Small intestine (tissue), 16 donors: Measurements from ENCODE around the gene RPS27A. TPM values are rescaled to one million over a fixed set of nuclear protein-coding genes. Genes with fewer than 3 reads are reported as not detected.
A peak's percentile ranks its signal among the peaks of the same experiment; 100 is the strongest.
"Not testable (repeated sequence)": the region's sequence is repeated elsewhere in the genome, so short reads cannot be mapped to it uniquely, and the experiment has no call there.

Experiments used
- DNase-seq, 2 donors: peaks; one replicate each; pipeline versions ENCODE4 v3.0.0 to v3.0.0-alpha.2; 2013
- FAIRE-seq: peaks from 2 replicates; lab custom pipeline; 2012; peaks lifted over from hg19 to GRCh38; lab: Jason Lieb, UNC
- H3K27ac ChIP-seq, 3 donors: one replicate each; pipeline ENCODE4 v1.5.1; 2013; ENCODE audit warnings: low read length in 2 of 3, mild to moderate bottlenecking in 2 of 3, control low read depth in 1 of 3, inconsistent platforms in 1 of 3, low read depth in 1 of 3, moderate library complexity in 1 of 3
- H3K27me3 ChIP-seq, 3 donors: one replicate each; pipeline ENCODE4 v1.6.1; 2013; ENCODE audit warnings: low read length in 3 of 3, inconsistent platforms in 1 of 3; ENCODE audit not compliant: control insufficient read depth in 3 of 3, insufficient read depth in 3 of 3
- H3K36me3 ChIP-seq, 3 donors: one replicate each; pipeline ENCODE4 v1.6.1; 2013; ENCODE audit warnings: low read length in 3 of 3, inconsistent platforms in 1 of 3, low read depth in 1 of 3, mild to moderate bottlenecking in 1 of 3, moderate library complexity in 1 of 3; ENCODE audit not compliant: control insufficient read depth in 3 of 3, insufficient read depth in 2 of 3
- H3K4me1 ChIP-seq, 3 donors: one replicate each; pipeline ENCODE4 v1.6.1; 2013; ENCODE audit warnings: low read length in 2 of 3, inconsistent platforms in 1 of 3, low read depth in 1 of 3, mild to moderate bottlenecking in 1 of 3, moderate library complexity in 1 of 3; ENCODE audit not compliant: control insufficient read depth in 3 of 3, insufficient read depth in 2 of 3
- H3K4me3 ChIP-seq, 3 donors: one replicate each; pipeline ENCODE4 v1.5.1; 2013; ENCODE audit warnings: low read length in 3 of 3, control low read depth in 1 of 3, inconsistent platforms in 1 of 3, low read depth in 1 of 3, mild to moderate bottlenecking in 1 of 3, moderate library complexity in 1 of 3
- H3K9me3 ChIP-seq, 2 donors: one replicate each; pipeline ENCODE4 v1.6.1; 2013; ENCODE audit warnings: low read depth in 1 of 2, low read length in 1 of 2; ENCODE audit not compliant: control insufficient read depth in 2 of 2, insufficient read depth in 1 of 2
- WGBS, 3 donors: extraction: QIAGEN DNeasy Blood & Tissue Kit; methylation state at CpG; one replicate each; pipeline ENCODE4 v1.1.7; 2013; 5-methylcytosine and 5-hydroxymethylcytosine counted together
- long read RNA-seq, 10 donors: transcript quantifications; one replicate each; lab custom pipeline, GENCODE V29; 2026
- polyA plus RNA-seq, 4 donors: library from polyadenylated mRNA; stranded (reverse) in 3 of 4; unstranded in 1 of 4; fragments of 200-250 nt in 3 of 4; fragments of 120-200 nt in 1 of 4; gene quantifications; one replicate each; pipeline versions ENCODE4 v1.2.1 to v1.2.3, GENCODE V29; 2013
- donor health status: healthy with polysubstance abuse.
- donor health status: control.
- donor health status: control.
- donor health status: Bipolar disorder and iron deficiency.
- donor health status: healthy.

Gene RPS27A
- polyA plus RNA-seq = 1,000 to 10,000 TPM; 1,274 to 3,019 (median 2,371) TPM
- long read RNA-seq, donor 1 = 0 reads
- long read RNA-seq, donor 2, transcript RPS27A-203 (5 exons, 796 nt) = minor isoform, 147 of 1,475 reads
- long read RNA-seq, donor 2, transcript RPS27A-201 (6 exons, 1,071 nt) = major isoform, 938 of 1,475 reads
- long read RNA-seq, donor 2, transcript RPS27A-208 (5 exons, 580 nt) = minor isoform, 7 of 1,475 reads
- long read RNA-seq, donor 2, partial matches to known transcripts = 113 of 1,475 reads
- long read RNA-seq, donor 2, other reads (novel, unspliced or antisense) = 266 of 1,475 reads
- long read RNA-seq, donor 3, transcript RPS27A-208 (5 exons, 580 nt) = minor isoform, 21 of 2,482 reads
- long read RNA-seq, donor 3, transcript RPS27A-201 (6 exons, 1,071 nt) = major isoform, 1,278 of 2,482 reads
- long read RNA-seq, donor 3, transcript RPS27A-203 (5 exons, 796 nt) = minor isoform, 287 of 2,482 reads
- long read RNA-seq, donor 3, partial matches to known transcripts = 365 of 2,482 reads
- long read RNA-seq, donor 3, other reads (novel, unspliced or antisense) = 528 of 2,482 reads
- long read RNA-seq, donor 4, transcript RPS27A-201 (6 exons, 1,071 nt) = major isoform, 53 of 96 reads
- long read RNA-seq, donor 4, transcript RPS27A-203 (5 exons, 796 nt) = minor isoform, 12 of 96 reads
- long read RNA-seq, donor 4, partial matches to known transcripts = 11 of 96 reads
- long read RNA-seq, donor 4, other reads (novel, unspliced or antisense) = 19 of 96 reads
- long read RNA-seq, donor 5, transcript RPS27A-201 (6 exons, 1,071 nt) = major isoform, 426 of 760 reads
- long read RNA-seq, donor 5, transcript RPS27A-203 (5 exons, 796 nt) = minor isoform, 80 of 760 reads
- long read RNA-seq, donor 5, partial matches to known transcripts = 129 of 760 reads
- long read RNA-seq, donor 5, other reads (novel, unspliced or antisense) = 123 of 760 reads
- long read RNA-seq, donor 6, transcript RPS27A-208 (5 exons, 580 nt) = minor isoform, 16 of 2,194 reads
- long read RNA-seq, donor 6, transcript RPS27A-201 (6 exons, 1,071 nt) = major isoform, 1,395 of 2,194 reads
- long read RNA-seq, donor 6, transcript RPS27A-203 (5 exons, 796 nt) = minor isoform, 203 of 2,194 reads
- long read RNA-seq, donor 6, partial matches to known transcripts = 168 of 2,194 reads
- long read RNA-seq, donor 6, other reads (novel, unspliced or antisense) = 407 of 2,194 reads
- long read RNA-seq, donor 7 = 0 reads
- long read RNA-seq, donor 8, transcript RPS27A-203 (5 exons, 796 nt) = minor isoform, 28 of 313 reads
- long read RNA-seq, donor 8, transcript RPS27A-201 (6 exons, 1,071 nt) = major isoform, 209 of 313 reads
- long read RNA-seq, donor 8, partial matches to known transcripts = 13 of 313 reads
- long read RNA-seq, donor 8, other reads (novel, unspliced or antisense) = 60 of 313 reads
- long read RNA-seq, donor 9, transcript RPS27A-203 (5 exons, 796 nt) = minor isoform, 55 of 600 reads
- long read RNA-seq, donor 9, transcript RPS27A-201 (6 exons, 1,071 nt) = major isoform, 404 of 600 reads
- long read RNA-seq, donor 9, partial matches to known transcripts = 49 of 600 reads
- long read RNA-seq, donor 9, other reads (novel, unspliced or antisense) = 88 of 600 reads
- long read RNA-seq, donor 10, transcript RPS27A-208 (5 exons, 580 nt) = minor isoform, 18 of 3,296 reads
- long read RNA-seq, donor 10, transcript RPS27A-207 (3 exons, 557 nt) = minor isoform, 9 of 3,296 reads
- long read RNA-seq, donor 10, transcript RPS27A-201 (6 exons, 1,071 nt) = major isoform, 2,031 of 3,296 reads
- long read RNA-seq, donor 10, transcript RPS27A-203 (5 exons, 796 nt) = minor isoform, 273 of 3,296 reads
- long read RNA-seq, donor 10, partial matches to known transcripts = 283 of 3,296 reads
- long read RNA-seq, donor 10, other reads (novel, unspliced or antisense) = 677 of 3,296 reads

DNA sequence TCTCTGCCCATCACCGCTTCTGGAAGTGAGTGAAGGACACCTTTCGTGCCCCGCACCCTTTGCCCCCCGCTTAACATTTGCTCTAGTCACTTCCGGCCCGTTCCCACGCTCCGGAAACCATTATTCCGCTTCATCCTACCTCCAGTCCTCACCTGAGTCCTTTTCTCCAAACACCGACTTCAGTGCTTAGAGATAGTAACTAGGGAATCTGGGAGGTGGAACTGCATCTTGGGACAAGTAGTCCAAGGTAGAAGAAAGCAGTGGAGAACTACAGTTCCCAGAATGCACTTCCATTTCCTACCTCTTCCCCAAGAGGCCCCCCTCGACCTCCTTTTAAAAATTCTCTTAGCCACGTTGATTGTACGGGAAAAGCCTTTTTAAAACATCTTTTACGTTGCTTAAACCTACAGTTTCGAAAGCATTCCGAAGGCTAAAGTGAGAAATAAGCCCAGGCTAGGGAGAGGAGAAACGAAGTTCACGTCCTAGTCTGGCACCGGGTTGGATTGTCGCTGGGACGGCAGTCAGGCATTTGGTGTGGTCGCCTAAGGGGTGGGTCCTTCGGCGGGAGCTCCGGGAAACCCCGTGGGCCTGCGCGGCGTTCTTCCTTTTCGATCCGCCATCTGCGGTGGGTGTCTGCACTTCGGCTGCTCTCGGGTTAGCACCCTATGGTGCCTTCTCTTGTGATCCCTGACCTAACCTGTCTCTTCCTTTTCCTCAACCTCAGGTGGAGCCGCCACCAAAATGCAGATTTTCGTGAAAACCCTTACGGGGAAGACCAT is at the start of gene RPS27A, which contains the start of gene CLHC1:
TSS of gene RPS27A (plus strand) at position 605 of the 779 bp plus-strand sequence. CDS start at position 742, 137 bp downstream.
TSS of gene CLHC1 (minus strand) at position 210 of the 779 bp plus-strand sequence. CDS start 9,882 bp downstream, outside the sequence.
- H3K36me3 ChIP-seq = peaks cover 7 to 11% (median 9%) of the 10 kb centered on the region in 3 donors
- H3K27me3 ChIP-seq = no peaks in the 10 kb centered on the region
- peak within 1 kb of the TSS; percentile 75 to 92 (median 89) for H3K27ac ChIP-seq
- 0% methylated on average over 37 of the region's 37 CpGs for WGBS, 3 donors
- DNase-seq (peak; percentile 98), FAIRE-seq (no peak)
- no peaks in the 10 kb centered on the region for H3K9me3 ChIP-seq
- H3K4me3 ChIP-seq = peak within 1 kb of the TSS; percentile 78 to 87 (median 84)
- peaks cover 3 to 9% (median 5%) of the 10 kb centered on the region in 3 donors for H3K4me1 ChIP-seq

DNA sequence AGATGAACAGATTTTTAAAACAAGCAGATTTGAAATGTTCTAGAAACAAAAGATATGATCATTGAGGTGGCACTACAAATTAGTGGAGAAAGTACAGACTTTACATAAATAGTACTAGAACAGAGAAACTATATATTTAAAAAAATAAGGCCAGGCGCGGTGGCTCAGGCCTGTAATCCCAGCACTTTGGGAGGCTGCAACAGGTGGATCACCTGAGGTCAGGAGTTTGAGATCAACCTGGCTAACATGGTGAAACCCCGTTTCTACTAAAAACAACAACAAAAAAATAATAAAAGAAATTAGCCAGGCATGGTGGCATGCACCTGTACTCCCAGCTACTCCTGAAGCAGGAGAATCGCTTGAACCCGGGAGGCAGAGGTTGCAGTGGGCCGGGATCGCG is 45.7 kb upstream of the RPS27A start:
- WGBS, 3 donors = 88 to 98% (median 90%) methylated on average over 8 of the region's 8 CpGs
- not testable (repeated sequence) for H3K27ac ChIP-seq, H3K4me3 ChIP-seq, H3K9me3 ChIP-seq, H3K36me3 ChIP-seq, H3K27me3 ChIP-seq, H3K4me1 ChIP-seq, DNase-seq, FAIRE-seq

DNA sequence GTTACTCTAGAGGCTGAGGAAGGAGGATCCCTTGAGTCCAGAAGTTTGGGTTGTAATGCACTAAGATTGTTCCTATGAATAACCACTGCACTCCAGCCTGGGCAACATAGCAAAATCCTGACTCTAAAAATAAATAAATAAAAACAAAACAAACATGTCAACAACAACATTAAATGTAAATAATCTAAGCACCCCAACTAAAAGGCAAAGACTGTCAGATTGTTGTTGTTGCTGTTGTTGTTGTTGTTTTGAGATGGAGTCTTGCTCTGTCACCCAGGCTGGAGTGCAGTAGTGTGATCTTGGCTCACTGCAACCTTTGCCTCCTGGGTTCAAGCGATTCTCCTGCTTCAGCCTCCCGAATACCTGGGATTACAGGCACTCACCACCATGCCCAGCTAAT is 40.6 kb upstream of the RPS27A start:
- H3K27me3 ChIP-seq, DNase-seq, H3K27ac ChIP-seq, FAIRE-seq, H3K9me3 ChIP-seq, H3K4me1 ChIP-seq, H3K4me3 ChIP-seq: not testable (repeated sequence)
- 96 to 99% (median 97%) methylated on average over 2 of the region's 2 CpGs for WGBS, 3 donors
- H3K36me3 ChIP-seq = peaks cover 0 to 12% (median 0%) of the 10 kb centered on the region in 3 donors

DNA sequence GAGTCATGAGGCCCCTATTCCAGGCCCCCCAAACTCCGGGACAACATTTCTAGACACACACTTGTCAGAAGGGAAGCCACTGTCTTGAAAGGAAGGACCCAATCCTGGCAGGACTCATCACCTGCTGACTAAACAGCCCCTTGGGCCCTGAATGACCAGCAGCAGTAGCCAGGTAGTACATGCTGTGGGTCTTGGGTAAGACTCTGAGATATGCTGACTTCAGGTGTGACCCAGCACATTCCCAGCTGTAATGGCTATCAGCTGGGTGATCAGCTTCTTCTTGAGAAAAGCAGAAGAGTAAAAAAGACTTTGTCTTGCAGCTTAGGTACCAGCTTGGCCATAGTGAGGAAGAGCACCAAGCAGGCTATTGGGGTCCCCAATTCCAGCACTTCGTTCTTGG is 36.0 kb upstream of the RPS27A start:
- Histone ChIP-seq H3K9me3 (peaks cover 0 to 12% of the 10 kb centered on the region in 2 donors), H3K36me3 (peaks cover 0 to 19% (median 0%) of the 10 kb centered on the region in 3 donors), H3K4me3 (no peak overlapping the region), H3K27ac (no peak overlapping the region), H3K27me3 (no peaks in the 10 kb centered on the region), H3K4me1 (no peaks in the 10 kb centered on the region)
- DNase-seq = no peak
- FAIRE-seq = no peak
- 94 to 98% (median 97%) methylated on average over 2 of the region's 2 CpGs for WGBS, 3 donors

DNA sequence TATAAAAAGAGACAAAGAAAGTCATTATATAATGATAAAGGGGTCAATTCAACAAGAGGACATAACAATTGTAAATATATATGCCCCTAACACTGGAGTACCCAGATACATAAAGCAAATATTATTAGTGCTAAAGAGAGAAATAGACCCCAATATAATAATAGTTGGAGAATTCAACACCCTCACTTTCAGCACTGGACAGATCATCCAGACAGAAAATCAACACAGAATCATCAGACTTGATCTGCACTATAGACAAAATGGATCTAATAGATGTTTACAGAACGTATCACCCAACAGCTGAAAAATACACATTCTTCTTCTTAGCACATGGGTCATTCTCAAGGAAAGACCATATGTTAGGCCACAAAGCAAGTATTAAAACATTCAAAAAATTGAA is 32.1 kb upstream of the RPS27A start:
- FAIRE-seq = no peak
- H3K4me1 ChIP-seq = no peaks in the 10 kb centered on the region
- 89 to 100% (median 100%) methylated on average over 1 of the region's 1 CpG for WGBS, 3 donors
- H3K4me3 ChIP-seq = no peak overlapping the region
- no peaks in the 10 kb centered on the region for H3K27me3 ChIP-seq
- DNase-seq = no peak
- H3K36me3 ChIP-seq = peaks cover 0 to 21% (median 0%) of the 10 kb centered on the region in 3 donors
- H3K9me3 ChIP-seq = peaks cover 0 to 14% of the 10 kb centered on the region in 2 donors
- no peak overlapping the region for H3K27ac ChIP-seq

DNA sequence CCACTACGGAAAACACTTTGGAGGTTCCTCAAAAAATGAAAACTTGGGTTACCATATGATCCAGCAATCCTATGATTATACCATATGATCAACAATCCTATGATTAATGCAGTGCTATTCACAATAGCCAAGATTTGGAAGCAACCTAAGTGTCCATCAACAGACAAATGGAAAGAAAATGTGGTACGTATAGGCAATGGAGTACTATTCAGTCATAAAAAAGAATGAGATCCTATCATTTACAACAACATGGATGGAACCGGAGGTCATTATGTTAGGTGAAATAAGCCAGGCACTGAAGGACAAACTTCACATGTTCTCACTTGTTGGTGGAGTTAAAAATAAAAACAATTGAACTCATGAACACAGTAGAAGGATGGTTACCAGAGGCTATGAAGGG is 28.0 kb upstream of the RPS27A start:
- Histone ChIP-seq H3K27me3 (no peaks in the 10 kb centered on the region), H3K36me3 (peaks cover 0 to 4% (median 0%) of the 10 kb centered on the region in 3 donors), H3K4me1 (no peaks in the 10 kb centered on the region), H3K27ac (no peak overlapping the region), H3K4me3 (no peak overlapping the region), H3K9me3 (peaks cover 0 to 11% of the 10 kb centered on the region in 2 donors)
- 96 to 99% (median 99%) methylated on average over 3 of the region's 3 CpGs for WGBS, 3 donors
- FAIRE-seq (no peak), DNase-seq (no peak)
